Loucy (cell line): ENCODE results near the gene CCNF.
"Not testable (repeated sequence)": the region's sequence is repeated elsewhere in the genome, so short reads cannot be mapped to it uniquely, and the experiment has no call there.

ENCODE experiments used
- H2AFZ ChIP-seq: fragments of 200-600 bp; sonication (generic); 2 replicates; pipeline ENCODE4 v1.6.0; 2016; ENCODE audit warnings: antibody characterized with exemption, mild to moderate bottlenecking, low read length, moderate library complexity
- H3F3A ChIP-seq: fragments of 200-600 bp; 2 replicates; pipeline ENCODE4 v1.6.0; 2016; ENCODE audit warnings: antibody characterized with exemption, low read depth, mild to moderate bottlenecking
- H3K27me3 ChIP-seq: fragments of 200-600 bp; sonication (generic); 2 replicates; pipeline ENCODE4 v1.6.1; 2014; ENCODE audit warnings: low read length, mild to moderate bottlenecking; ENCODE audit not compliant: insufficient read depth, poor library complexity, severe bottlenecking
- H3K36me3 ChIP-seq: fragments of 200-600 bp; sonication (generic); 2 replicates; pipeline ENCODE4 v1.6.1; 2016; ENCODE audit warnings: low read length; ENCODE audit not compliant: insufficient read depth
- H3K4me1 ChIP-seq: fragments of 200-600 bp; sonication (generic); 2 replicates; pipeline ENCODE4 v1.5.1; 2014; ENCODE audit warnings: low read length, mild to moderate bottlenecking; ENCODE audit not compliant: insufficient read depth, poor library complexity, severe bottlenecking
- H3K4me2 ChIP-seq: fragments of 200-600 bp; sonication (generic); 2 replicates; pipeline ENCODE4 v1.6.0; 2014; ENCODE audit warnings: antibody characterized with exemption, low read length, low read depth, mild to moderate bottlenecking; ENCODE audit not compliant: poor library complexity, severe bottlenecking
- H3K4me3 ChIP-seq: fragments of 200-600 bp; sonication (generic); 2 replicates; pipeline ENCODE4 v1.5.1; 2014; ENCODE audit warnings: low read length, mild to moderate bottlenecking, mixed read lengths; ENCODE audit not compliant: poor library complexity, severe bottlenecking
- H3K79me2 ChIP-seq: fragments of 200-600 bp; sonication (generic); 2 replicates; pipeline ENCODE4 v1.6.1; 2014; ENCODE audit warnings: low read length; ENCODE audit not compliant: insufficient read depth
- H3K9ac ChIP-seq: fragments of 200-600 bp; sonication (generic); 2 replicates; pipeline ENCODE4 v1.6.0; 2014; ENCODE audit warnings: mild to moderate bottlenecking, low read depth, low read length, moderate library complexity; ENCODE audit not compliant: poor library complexity, severe bottlenecking
- H3K9me2 ChIP-seq: fragments of 200-600 bp; sonication (generic); replicated peaks from 2 replicates; pipeline ENCODE4 v1.6.1; 2016; ENCODE audit warnings: low read depth, low read length, mixed read lengths
- H3K9me3 ChIP-seq: fragments of 200-600 bp; sonication (generic); 2 replicates; pipeline ENCODE4 v1.6.1; 2014; ENCODE audit warnings: mild to moderate bottlenecking, antibody characterized with exemption, low read length, low read depth; ENCODE audit not compliant: insufficient read depth
- H4K20me1 ChIP-seq: fragments of 200-600 bp; sonication (generic); 2 replicates; pipeline ENCODE4 v1.6.0; 2014; ENCODE audit warnings: antibody characterized with exemption, low read length, mild to moderate bottlenecking; ENCODE audit not compliant: insufficient read depth, poor library complexity, severe bottlenecking
- EZH2phosphoT487 ChIP-seq: fragments of 200-600 bp; IDR thresholded peaks from 2 replicates; pipeline ENCODE4 v1.6.1; 2018; ENCODE audit warnings: antibody characterized with exemption, mild to moderate bottlenecking, moderate library complexity, borderline replicate concordance
- TF ChIP-seq, protein P1 (sequence below): fragments of 200-600 bp; sonication (generic); conservative IDR thresholded peaks from 2 replicates; pipeline ENCODE4 v1.5.1; 2014; ENCODE audit warnings: mild to moderate bottlenecking, antibody characterized with exemption, low read length

Gene CCNF

GRCh38 chr16:2476741-2477140, 47.5 kb downstream of the CCNF start:
- Histone ChIP-seq H3K36me3 (no peaks in the 10 kb centered on the region), H3K27me3 (no peaks in the 10 kb centered on the region), H3F3A (no peaks in the 10 kb centered on the region), H3K9me3 (no peaks in the 10 kb centered on the region), H3K9me2 (no peaks in the 10 kb centered on the region), H3K79me2 (peaks cover 47% of the 10 kb centered on the region), H3K9ac (no peak overlapping the region), H3K4me2 (peak overlapping the region; percentile 67), H2AFZ (no peak overlapping the region), H3K4me3 (peak overlapping the region; percentile 23), H4K20me1 (peaks cover 14% of the 10 kb centered on the region), H3K4me1 (peaks cover 12% of the 10 kb centered on the region)
- TF ChIP-seq, protein P1, sequence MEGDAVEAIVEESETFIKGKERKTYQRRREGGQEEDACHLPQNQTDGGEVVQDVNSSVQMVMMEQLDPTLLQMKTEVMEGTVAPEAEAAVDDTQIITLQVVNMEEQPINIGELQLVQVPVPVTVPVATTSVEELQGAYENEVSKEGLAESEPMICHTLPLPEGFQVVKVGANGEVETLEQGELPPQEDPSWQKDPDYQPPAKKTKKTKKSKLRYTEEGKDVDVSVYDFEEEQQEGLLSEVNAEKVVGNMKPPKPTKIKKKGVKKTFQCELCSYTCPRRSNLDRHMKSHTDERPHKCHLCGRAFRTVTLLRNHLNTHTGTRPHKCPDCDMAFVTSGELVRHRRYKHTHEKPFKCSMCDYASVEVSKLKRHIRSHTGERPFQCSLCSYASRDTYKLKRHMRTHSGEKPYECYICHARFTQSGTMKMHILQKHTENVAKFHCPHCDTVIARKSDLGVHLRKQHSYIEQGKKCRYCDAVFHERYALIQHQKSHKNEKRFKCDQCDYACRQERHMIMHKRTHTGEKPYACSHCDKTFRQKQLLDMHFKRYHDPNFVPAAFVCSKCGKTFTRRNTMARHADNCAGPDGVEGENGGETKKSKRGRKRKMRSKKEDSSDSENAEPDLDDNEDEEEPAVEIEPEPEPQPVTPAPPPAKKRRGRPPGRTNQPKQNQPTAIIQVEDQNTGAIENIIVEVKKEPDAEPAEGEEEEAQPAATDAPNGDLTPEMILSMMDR: no peak
- no peak for TF ChIP-seq EZH2phosphoT487

DNA sequence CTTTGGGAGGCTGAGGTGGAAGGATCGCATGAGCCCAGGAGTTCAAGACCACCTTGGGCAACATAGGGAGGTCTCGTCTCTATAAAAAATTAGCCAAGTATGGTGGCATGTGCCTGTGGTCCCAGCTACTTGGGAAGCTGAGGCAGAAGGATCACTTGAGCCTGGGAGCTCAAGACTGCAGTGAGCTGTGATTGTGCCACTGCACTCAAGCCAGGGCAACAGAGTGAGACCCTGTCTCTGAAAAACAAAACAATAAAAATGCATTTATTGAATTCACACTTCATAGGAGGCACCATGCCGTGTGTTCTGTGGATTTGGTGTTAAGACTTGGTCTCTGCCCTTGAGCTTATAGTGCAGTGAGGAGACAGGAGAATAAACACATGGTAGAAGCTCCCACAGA, 48.1 kb downstream of the CCNF start:
- Histone ChIP-seq H2AFZ (no peak overlapping the region), H3K36me3 (no peaks in the 10 kb centered on the region), H3K9ac (no peak overlapping the region), H3K9me2 (no peaks in the 10 kb centered on the region), H3K9me3 (no peaks in the 10 kb centered on the region), H3K4me2 (no peak overlapping the region), H3K4me1 (peaks cover 12% of the 10 kb centered on the region), H4K20me1 (peaks cover 14% of the 10 kb centered on the region), H3K4me3 (no peak overlapping the region), H3K79me2 (peaks cover 52% of the 10 kb centered on the region), H3F3A (no peaks in the 10 kb centered on the region), H3K27me3 (no peaks in the 10 kb centered on the region)
- TF ChIP-seq, protein P1: no peak
- TF ChIP-seq EZH2phosphoT487: no peak

DNA sequence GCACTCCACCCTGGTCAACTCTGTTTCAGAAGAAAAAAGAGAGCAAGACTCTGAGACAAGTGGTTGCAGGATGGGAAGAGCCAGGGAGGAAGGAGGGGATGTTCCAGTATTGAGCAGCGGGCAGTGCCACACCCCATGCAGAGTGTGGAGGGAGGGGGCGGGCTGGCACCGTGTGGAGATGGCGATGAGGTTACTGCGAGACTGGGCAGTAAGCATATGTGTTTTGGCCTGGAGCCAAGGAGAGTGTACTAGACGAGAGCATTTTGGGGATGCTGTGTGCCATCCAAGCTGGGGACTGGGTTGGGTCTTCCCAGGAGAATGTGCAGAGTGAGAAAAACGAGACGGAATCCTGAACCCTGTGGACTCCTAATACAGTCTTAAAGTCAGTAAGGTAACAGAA, 49.0 kb downstream of the CCNF start:
- Histone ChIP-seq H4K20me1 (peaks cover 11% of the 10 kb centered on the region), H3K4me2 (no peak overlapping the region)
- no peak for TF ChIP-seq EZH2phosphoT487
- TF ChIP-seq, protein P1: no peak

DNA sequence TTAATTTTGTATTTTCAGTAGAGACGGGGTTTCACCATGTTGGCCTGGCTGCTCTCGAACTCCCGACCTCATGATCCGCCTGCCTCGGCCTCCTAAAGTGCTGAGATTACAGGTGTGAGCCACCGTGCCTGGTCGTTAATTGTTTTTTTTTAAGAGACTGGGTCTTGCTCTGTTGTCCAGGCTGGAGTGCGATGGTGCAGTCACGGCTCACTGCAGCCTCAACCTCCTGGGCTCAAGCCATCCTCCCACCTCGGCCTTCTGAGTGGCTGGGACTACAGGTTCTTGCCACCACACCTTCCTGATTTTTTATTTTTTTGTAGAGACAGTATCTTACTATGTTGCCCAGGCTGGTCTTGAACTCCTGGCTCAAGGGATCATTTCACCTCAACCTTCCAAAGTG, 50.7 kb downstream of the CCNF start:
- H3K4me3 ChIP-seq, H3K36me3 ChIP-seq, H3K9me3 ChIP-seq, H3F3A ChIP-seq, H3K4me2 ChIP-seq, H2AFZ ChIP-seq, H3K9me2 ChIP-seq, H3K9ac ChIP-seq, H3K27me3 ChIP-seq: not testable (repeated sequence)
- peaks cover 49% of the 10 kb centered on the region for H3K79me2 ChIP-seq
- peaks cover 10% of the 10 kb centered on the region for H4K20me1 ChIP-seq
- H3K4me1 ChIP-seq: peaks cover 12% of the 10 kb centered on the region

More for the DNA sequence above, 49.0 kb downstream of the CCNF start:
- H2AFZ ChIP-seq: no peak overlapping the region
- no peaks in the 10 kb centered on the region for H3K36me3 ChIP-seq
- peaks cover 50% of the 10 kb centered on the region for H3K79me2 ChIP-seq
- H3K9me2 ChIP-seq: no peaks in the 10 kb centered on the region
- no peaks in the 10 kb centered on the region for H3K9me3 ChIP-seq
- no peak overlapping the region for H3K4me3 ChIP-seq
- H3F3A ChIP-seq: no peaks in the 10 kb centered on the region
- H3K4me1 ChIP-seq: peaks cover 12% of the 10 kb centered on the region
- H3K9ac ChIP-seq: no peak overlapping the region
- H3K27me3 ChIP-seq: no peaks in the 10 kb centered on the region
